H9 (cell line): ENCODE data around the gene ERF. TPM values are rescaled to one million over a fixed set of nuclear protein-coding genes. Genes with fewer than 3 reads are reported as not detected.

Experiments used
- DNase-seq: peaks from one replicate; pipeline ENCODE4 v3.0.0-alpha.2; 2017
- H2AFZ ChIP-seq: one replicate; pipeline ENCODE4 v1.6.1; 2013; ENCODE audit warnings: mild to moderate bottlenecking, low read length, control low read depth, moderate library complexity
- H2AK5ac ChIP-seq: 2 replicates; pipeline ENCODE4 v1.6.1; 2013; ENCODE audit warnings: low read length, control low read depth, mixed read lengths; ENCODE audit not compliant: insufficient read length
- H2BK120ac ChIP-seq: one replicate; pipeline ENCODE4 v1.6.1; 2013; ENCODE audit warnings: low read depth, mild to moderate bottlenecking, low read length, control low read depth, inconsistent platforms; ENCODE audit not compliant: poor library complexity, severe bottlenecking
- H2BK12ac ChIP-seq: 2 replicates; pipeline ENCODE4 v1.6.1; 2013; ENCODE audit warnings: low read length, control low read depth, mixed read lengths, low read depth; ENCODE audit not compliant: insufficient read length
- H2BK15ac ChIP-seq: 2 replicates; pipeline ENCODE4 v1.6.1; 2013; ENCODE audit warnings: low read depth, low read length, control low read depth
- H2BK20ac ChIP-seq: one replicate; pipeline ENCODE4 v1.6.1; 2013; ENCODE audit warnings: low read depth, mild to moderate bottlenecking, low read length, control low read depth, inconsistent platforms; ENCODE audit not compliant: poor library complexity, severe bottlenecking
- H2BK5ac ChIP-seq: 2 replicates; pipeline ENCODE4 v1.6.1; 2013; ENCODE audit warnings: low read length, control low read depth, mixed read lengths; ENCODE audit not compliant: insufficient read length
- H3K14ac ChIP-seq: 2 replicates; pipeline ENCODE4 v1.6.1; 2013; ENCODE audit warnings: low read length, control low read depth; ENCODE audit not compliant: insufficient read depth
- H3K18ac ChIP-seq: 2 replicates; pipeline ENCODE4 v1.6.1; 2013; ENCODE audit warnings: low read depth, mild to moderate bottlenecking, mixed read lengths, low read length, control low read depth; ENCODE audit not compliant: insufficient read length
- H3K23ac ChIP-seq: 2 replicates; pipeline ENCODE4 v1.6.1; 2013; ENCODE audit warnings: low read length, control low read depth, mixed read lengths, low read depth; ENCODE audit not compliant: insufficient read length
- H3K23me2 ChIP-seq: 2 replicates; pipeline ENCODE4 v1.6.1; 2013; ENCODE audit warnings: low read depth, mild to moderate bottlenecking, mixed read lengths, low read length, control low read depth; ENCODE audit not compliant: insufficient read length, poor library complexity, severe bottlenecking
- H3K27ac ChIP-seq: 2 replicates; pipeline ENCODE4 v1.5.1; 2013; ENCODE audit warnings: low read length, control low read depth, mixed read lengths, low read depth; ENCODE audit not compliant: insufficient read length
- H3K27me3 ChIP-seq: 2 replicates; pipeline ENCODE4 v1.6.1; 2013; ENCODE audit warnings: low read length, control low read depth, inconsistent platforms; ENCODE audit not compliant: insufficient read depth
- H3K4ac ChIP-seq: 2 replicates; pipeline ENCODE4 v1.6.1; 2013; ENCODE audit warnings: low read depth, mild to moderate bottlenecking, control low read depth, inconsistent platforms, low read length, moderate library complexity
- H3K4me1 ChIP-seq: 2 replicates; pipeline ENCODE4 v1.6.1; 2013; ENCODE audit warnings: low read length, control low read depth, inconsistent platforms; ENCODE audit not compliant: insufficient read depth
- H3K4me2 ChIP-seq: 2 replicates; pipeline ENCODE4 v1.6.1; 2013; ENCODE audit warnings: low read length, control low read depth, mixed read lengths; ENCODE audit not compliant: insufficient read length, insufficient read depth
- H3K56ac ChIP-seq: 2 replicates; pipeline ENCODE4 v1.6.1; 2013; ENCODE audit warnings: low read depth, mild to moderate bottlenecking, mixed read lengths, low read length, control low read depth; ENCODE audit not compliant: insufficient read length
- H3K79me1 ChIP-seq: 2 replicates; pipeline ENCODE4 v1.6.1; 2013; ENCODE audit warnings: low read depth, mild to moderate bottlenecking, moderate library complexity, low read length, control low read depth, inconsistent platforms; ENCODE audit not compliant: insufficient read depth, poor library complexity, severe bottlenecking
- H3K79me2 ChIP-seq: 2 replicates; pipeline ENCODE4 v1.6.1; 2013; ENCODE audit warnings: low read length, control low read depth, inconsistent platforms; ENCODE audit not compliant: insufficient read depth
- H3K9ac ChIP-seq: 2 replicates; pipeline ENCODE4 v1.6.1; 2013; ENCODE audit warnings: low read length, control low read depth, mixed read lengths; ENCODE audit not compliant: insufficient read length; ENCODE audit errors: extremely low read depth
- H3K9me3 ChIP-seq: one replicate; pipeline ENCODE4 v1.6.1; 2013; ENCODE audit warnings: low read depth, low read length, inconsistent platforms; ENCODE audit not compliant: control insufficient read depth
- H3T11ph ChIP-seq: one replicate; pipeline ENCODE4 v1.6.1; 2013; ENCODE audit warnings: mild to moderate bottlenecking, low read length, control low read depth, inconsistent platforms
- H4K20me1 ChIP-seq: one replicate; pipeline ENCODE4 v1.6.1; 2013; ENCODE audit not compliant: control insufficient read depth, insufficient read length, insufficient read depth
- H4K5ac ChIP-seq: 2 replicates; pipeline ENCODE4 v1.6.1; 2013; ENCODE audit warnings: low read depth, mild to moderate bottlenecking, mixed read lengths, low read length, control low read depth; ENCODE audit not compliant: insufficient read length
- H4K8ac ChIP-seq: replicated peaks from 2 replicates; pipeline ENCODE4 v1.6.1; 2013; ENCODE audit warnings: low read length, control low read depth, mixed read lengths, low read depth; ENCODE audit not compliant: insufficient read length
- H4K91ac ChIP-seq: 2 replicates; pipeline ENCODE4 v1.6.1; 2013; ENCODE audit warnings: low read depth, mild to moderate bottlenecking, moderate library complexity, mixed read lengths, low read length, control low read depth; ENCODE audit not compliant: insufficient read length
- H3K27ac Mint-ChIP-seq, 3 experiments: 2 replicates in 2 of 3; 3 replicates in 1 of 3; pipeline ENCODE4 v1.8.0; 2020 to 2021; ENCODE audit warnings: mixed read lengths in 3 of 3, mild to moderate bottlenecking in 1 of 3, moderate library complexity in 1 of 3
- H3K27me3 Mint-ChIP-seq: 2 replicates; pipeline ENCODE4 v1.8.0; 2021; ENCODE audit warnings: low read depth, mild to moderate bottlenecking, moderate library complexity, mixed read lengths
- H3K36me3 Mint-ChIP-seq, 3 experiments: 2 replicates in 2 of 3; 3 replicates in 1 of 3; pipeline ENCODE4 v1.8.0; 2020 to 2021; ENCODE audit warnings: low read depth in 3 of 3, mixed read lengths in 3 of 3; ENCODE audit not compliant: insufficient read depth in 1 of 3
- H3K4me1 Mint-ChIP-seq, 2 experiments: 2 replicates each; pipeline ENCODE4 v1.8.0; 2020; ENCODE audit warnings: mixed read lengths in 2 of 2
- H3K4me3 Mint-ChIP-seq, 2 experiments: 2 replicates in 1 of 2; 3 replicates in 1 of 2; pipeline ENCODE4 v1.8.0; 2020 to 2021; ENCODE audit warnings: mild to moderate bottlenecking in 2 of 2, mixed read lengths in 2 of 2, moderate library complexity in 1 of 2
- H3K9me3 Mint-ChIP-seq, 2 experiments: 2 replicates in 1 of 2; 3 replicates in 1 of 2; pipeline ENCODE4 v1.8.0; 2020; ENCODE audit warnings: mild to moderate bottlenecking in 2 of 2, mixed read lengths in 2 of 2, moderate library complexity in 1 of 2
- CTCF ChIP-seq: fragments of 200-600 bp; sonication (generic); conservative IDR thresholded peaks from 3 replicates; pipeline ENCODE4 v1.8.0; 2021; ENCODE audit warnings: antibody characterized with exemption, mild to moderate bottlenecking
- WGBS: extraction: QIAGEN DNeasy Blood & Tissue Kit; methylation state at CpG from one replicate; pipeline ENCODE4 v1.1.7; 2013; ENCODE audit warnings: missing lambda C conversion rate, low lambda C conversion rate, mixed read lengths; ENCODE audit not compliant: insufficient read length; ENCODE audit errors: extremely low coverage; 5-methylcytosine and 5-hydroxymethylcytosine counted together
- total RNA-seq: library from RNA; stranded (reverse); gene quantifications from 2 replicates; pipeline ENCODE4 v1.2.1, GENCODE V29; 2021

Gene ERF
- total RNA-seq, 1 experiment from 2014 or later: 126 TPM

GRCh38 chr19:42285541-42285941 lies 30.6 kb upstream of the ERF start:
- Histone ChIP-seq H2BK15ac (no peak overlapping the region), H3K23me2 (peaks cover 19% of the 10 kb centered on the region), H3T11ph (no peak overlapping the region), H2AK5ac (no peak overlapping the region), H3K27me3 (no peaks in the 10 kb centered on the region), H3K9ac (no peak overlapping the region), H2BK120ac (no peak overlapping the region), H4K8ac (no peak overlapping the region), H4K91ac (no peak overlapping the region), H2BK12ac (no peak overlapping the region), H4K5ac (no peak overlapping the region), H3K23ac (no peak overlapping the region), H3K4ac (no peak overlapping the region), H3K4me2 (peak overlapping the region; percentile 83), H3K14ac (no peak overlapping the region), H3K79me2 (peaks cover 3% of the 10 kb centered on the region; the same call in 1 of the 2 replicates), H2AFZ (no peak overlapping the region), H3K56ac (no peak overlapping the region), H3K4me1 (peaks cover 8% of the 10 kb centered on the region; the same call in 1 of the 2 replicates), H3K9me3 (no peaks in the 10 kb centered on the region), H2BK20ac (no peak overlapping the region), H2BK5ac (no peak overlapping the region), H3K27ac (no peak overlapping the region), H3K79me1 (peaks cover 11% of the 10 kb centered on the region), H3K18ac (no peak overlapping the region), H4K20me1 (peaks cover 3% of the 10 kb centered on the region)
- Mint-ChIP-seq H3K4me1 (peaks cover 26 to 39% of the 10 kb centered on the region in 2 experiments), H3K4me3 (peak overlapping the region; percentile 82 to 89), H3K27me3 (no peaks in the 10 kb centered on the region; the same call in 1 of the 2 replicates), H3K36me3 (peaks cover 10 to 34% (median 34%) of the 10 kb centered on the region in 3 experiments), H3K9me3 (no peaks in the 10 kb centered on the region), H3K27ac (peak overlapping the region in 1 of 3 experiments; percentile 46; a peak in 1 of 7 replicates)
- TF ChIP-seq CTCF: no peak
- DNase-seq: peak; percentile 24
- WGBS: no CpG with 5 or more reads among the region's 5 CpGs
